GM20000 (cell line): ENCODE results near the gene SALL1.

ENCODE experiments used
- DNase-seq: peaks from one replicate; pipeline ENCODE4 v3.0.0; 2012; ENCODE audit warnings: low spot score
- TF ChIP-seq, protein P1 (sequence below): IDR thresholded peaks from 2 replicates; pipeline ENCODE4 v1.5.1; 2012; ENCODE audit warnings: mild to moderate bottlenecking, control low read depth; ENCODE audit errors: extremely low read depth, missing control alignments

SALL1 gene

DNA sequence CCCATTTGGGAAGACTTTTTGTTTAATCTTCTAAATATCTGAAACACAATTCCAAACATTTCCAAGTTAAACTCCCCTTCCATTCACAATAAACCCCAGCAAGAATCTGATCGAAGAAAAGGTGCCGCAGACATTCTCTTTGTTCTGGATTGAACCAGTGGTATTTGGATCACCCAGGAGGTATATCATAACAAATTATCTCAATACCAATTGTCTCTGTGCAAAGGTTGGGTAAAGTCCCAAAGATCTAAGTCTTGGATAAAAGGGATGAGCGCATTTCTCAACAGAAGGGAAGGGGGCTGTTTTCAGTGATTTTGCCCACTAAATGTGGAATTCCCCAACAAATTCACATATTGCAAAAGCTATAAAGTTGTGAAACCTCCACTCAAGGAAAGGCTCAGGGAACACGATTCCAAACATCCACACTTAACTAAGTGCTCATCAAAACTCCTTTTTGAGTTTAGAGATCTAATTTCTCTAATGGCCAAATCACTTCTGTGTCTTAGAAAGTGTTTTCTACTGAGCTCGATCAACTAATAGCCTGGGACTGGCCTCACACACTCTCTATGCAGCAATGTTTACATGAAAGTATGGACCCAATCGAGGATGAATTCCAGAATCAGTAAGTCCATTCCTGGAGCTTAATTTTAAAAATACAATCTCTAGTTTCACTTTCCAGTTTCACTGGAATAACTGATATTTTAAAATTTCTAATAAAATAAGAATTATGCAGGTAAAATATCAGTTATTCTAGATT, 30.9 kb downstream of the SALL1 start:
- TF ChIP-seq, protein P1, sequence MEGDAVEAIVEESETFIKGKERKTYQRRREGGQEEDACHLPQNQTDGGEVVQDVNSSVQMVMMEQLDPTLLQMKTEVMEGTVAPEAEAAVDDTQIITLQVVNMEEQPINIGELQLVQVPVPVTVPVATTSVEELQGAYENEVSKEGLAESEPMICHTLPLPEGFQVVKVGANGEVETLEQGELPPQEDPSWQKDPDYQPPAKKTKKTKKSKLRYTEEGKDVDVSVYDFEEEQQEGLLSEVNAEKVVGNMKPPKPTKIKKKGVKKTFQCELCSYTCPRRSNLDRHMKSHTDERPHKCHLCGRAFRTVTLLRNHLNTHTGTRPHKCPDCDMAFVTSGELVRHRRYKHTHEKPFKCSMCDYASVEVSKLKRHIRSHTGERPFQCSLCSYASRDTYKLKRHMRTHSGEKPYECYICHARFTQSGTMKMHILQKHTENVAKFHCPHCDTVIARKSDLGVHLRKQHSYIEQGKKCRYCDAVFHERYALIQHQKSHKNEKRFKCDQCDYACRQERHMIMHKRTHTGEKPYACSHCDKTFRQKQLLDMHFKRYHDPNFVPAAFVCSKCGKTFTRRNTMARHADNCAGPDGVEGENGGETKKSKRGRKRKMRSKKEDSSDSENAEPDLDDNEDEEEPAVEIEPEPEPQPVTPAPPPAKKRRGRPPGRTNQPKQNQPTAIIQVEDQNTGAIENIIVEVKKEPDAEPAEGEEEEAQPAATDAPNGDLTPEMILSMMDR: no peak
- no peak for DNase-seq

DNA sequence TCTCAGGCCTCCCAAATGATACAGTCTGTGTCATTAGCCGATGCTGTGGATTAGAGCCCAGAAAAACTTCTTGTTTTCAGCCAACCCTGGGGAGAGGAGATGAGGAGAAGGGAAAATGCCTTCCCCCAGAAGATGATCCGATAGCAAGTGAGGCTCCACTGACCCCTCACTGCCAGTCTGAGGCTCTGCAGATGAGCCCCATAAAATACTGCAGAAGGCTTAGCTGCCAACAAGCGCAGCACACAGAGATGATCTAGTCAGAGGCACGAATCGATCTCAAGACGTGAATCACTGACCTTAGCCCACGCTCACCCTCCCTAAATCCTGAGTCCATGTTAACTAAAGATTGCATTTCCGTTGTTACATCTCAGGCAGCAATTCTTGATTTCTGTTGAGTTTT, 31.5 kb downstream of the SALL1 start:
- TF ChIP-seq, protein P1: no peak
- DNase-seq: no peak

DNA sequence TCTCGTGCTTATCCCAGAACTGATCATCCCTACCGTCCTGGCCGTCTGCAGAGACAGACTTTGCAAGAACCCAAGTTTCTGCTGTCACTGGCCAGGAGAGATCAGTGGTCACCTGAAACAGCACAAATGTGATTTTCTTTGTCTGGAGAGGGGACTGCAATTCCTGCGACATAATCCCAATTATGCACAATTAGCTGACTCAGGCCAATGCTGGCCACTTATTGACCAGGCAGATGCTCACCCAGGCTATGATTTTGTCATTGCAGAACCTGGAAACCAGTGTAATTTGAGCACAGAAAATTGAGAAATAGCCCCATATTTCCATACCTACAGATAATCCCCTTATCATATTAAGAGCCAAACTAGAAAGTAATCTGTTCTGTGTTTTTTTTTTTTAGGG, 34.7 kb downstream of the SALL1 start:
- no peak for DNase-seq
- TF ChIP-seq, protein P1: no peak

DNA sequence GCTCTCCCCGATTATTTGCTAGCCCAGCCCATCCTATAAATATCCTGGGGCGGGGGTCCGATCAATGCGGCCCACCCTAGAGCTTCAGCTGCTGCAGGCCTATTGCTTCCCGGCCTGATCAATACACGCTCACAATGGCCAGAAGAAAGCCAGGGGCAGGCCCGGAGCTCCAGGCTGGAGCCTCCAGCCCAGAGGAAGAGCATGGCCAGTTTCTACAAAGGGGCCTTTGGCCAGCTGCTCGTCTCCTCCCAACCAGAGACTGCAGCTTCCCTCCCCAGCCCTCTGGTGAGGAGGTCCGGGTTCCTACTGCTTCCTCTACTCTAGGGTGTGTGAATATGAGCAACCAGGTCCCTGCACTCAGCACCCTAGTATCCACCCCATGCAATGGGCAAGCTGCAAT, 36.7 kb downstream of the SALL1 start:
- TF ChIP-seq, protein P1: no peak
- DNase-seq: no peak

DNA sequence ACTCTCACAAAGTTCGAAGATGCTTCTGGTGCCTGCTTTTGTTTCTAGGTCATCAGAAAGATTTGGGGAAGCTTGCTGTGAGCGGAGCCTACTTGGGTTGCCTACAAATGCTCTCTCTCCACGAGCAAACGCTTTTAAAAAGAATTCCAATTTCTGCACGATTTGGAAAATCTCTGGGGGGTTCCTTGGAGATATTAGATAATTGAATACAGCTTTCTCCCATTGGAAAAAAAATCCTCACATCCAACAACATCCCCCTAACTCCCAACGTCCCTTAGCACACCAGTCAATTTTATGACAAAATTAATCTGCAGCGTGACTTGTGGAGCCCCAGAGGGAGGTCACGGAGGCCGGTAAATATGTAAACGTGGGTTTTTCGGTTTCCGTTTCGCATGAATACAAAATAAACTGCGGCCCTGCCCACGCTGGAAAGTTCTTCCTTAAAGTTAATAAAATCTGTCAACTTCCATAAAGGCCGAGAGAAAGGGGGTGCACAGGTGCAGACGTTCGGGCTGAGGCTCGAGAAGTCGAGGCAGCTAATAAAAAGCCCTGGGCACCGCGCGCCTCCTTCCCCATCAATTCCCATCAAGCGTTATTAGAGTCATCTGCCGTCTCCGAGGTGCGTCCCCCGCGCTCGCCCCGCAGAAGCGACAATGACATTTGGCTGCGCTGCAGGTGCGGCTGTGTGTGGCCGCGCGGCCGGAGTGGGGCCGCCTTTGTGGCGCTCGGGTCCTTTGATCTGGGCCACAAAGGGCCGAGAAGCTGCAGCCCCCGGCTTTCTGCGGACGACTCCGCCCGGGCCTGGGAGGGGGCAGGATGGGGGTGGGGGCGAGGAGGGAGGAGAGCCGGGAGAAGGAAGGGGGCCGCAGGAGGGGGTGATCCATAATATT, 37.6 kb downstream of the SALL1 start:
- TF ChIP-seq, protein P1: no peak
- peak; percentile 40 for DNase-seq

DNA sequence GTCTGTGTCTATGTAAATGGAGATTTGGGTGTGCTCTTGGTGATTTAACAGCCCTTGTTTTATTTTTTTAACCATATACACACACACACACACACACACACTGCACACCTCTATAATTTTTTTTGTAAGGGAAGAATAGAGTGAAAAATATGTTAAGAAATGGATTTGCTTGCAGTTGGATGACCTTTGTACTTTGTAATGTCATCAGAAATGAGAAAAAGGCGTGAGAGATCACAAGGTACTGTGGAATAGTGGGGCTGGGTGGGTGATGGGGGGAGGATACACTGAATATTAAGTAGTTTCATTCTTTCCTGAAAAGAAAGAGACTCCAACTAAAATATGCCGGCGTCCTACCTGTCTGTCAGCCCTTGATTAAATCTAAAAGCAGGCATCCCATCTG, 38.7 kb downstream of the SALL1 start:
- DNase-seq: no peak
- TF ChIP-seq, protein P1: no peak

DNA sequence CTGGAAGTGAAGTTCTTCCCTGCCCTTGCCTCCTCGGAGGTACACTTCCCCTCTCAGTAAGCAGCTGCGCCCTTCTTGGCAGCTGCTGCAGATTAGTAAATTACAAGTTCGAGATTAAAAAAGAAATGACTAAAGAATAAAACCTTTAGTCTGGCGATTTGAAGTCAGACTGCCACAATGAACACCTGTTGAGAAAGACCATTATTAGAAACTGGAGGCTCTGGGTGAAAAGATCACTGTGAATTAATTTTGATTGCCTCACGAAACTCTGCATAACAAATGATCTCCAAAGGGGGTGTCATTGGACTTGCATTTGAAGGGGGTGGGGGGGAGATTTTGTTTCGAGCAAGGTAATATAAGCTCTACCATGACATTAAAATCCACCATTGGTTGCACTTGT, 39.3 kb downstream of the SALL1 start:
- no peak for DNase-seq
- TF ChIP-seq, protein P1: no peak
